ENCODE data around the gene ZC3H7A. TPM values are rescaled to one million over a fixed set of nuclear protein-coding genes. Genes with fewer than 3 reads are reported as not detected.
A peak's percentile ranks its signal among the peaks of the same experiment; 100 is the strongest.
"Not testable (repeated sequence)": the region's sequence is repeated elsewhere in the genome, so short reads cannot be mapped to it uniquely, and the experiment has no call there.

Gene ZC3H7A
- total RNA-seq, 2 donors from 2014 or later, result 67.6 to 144 TPM

DNA sequence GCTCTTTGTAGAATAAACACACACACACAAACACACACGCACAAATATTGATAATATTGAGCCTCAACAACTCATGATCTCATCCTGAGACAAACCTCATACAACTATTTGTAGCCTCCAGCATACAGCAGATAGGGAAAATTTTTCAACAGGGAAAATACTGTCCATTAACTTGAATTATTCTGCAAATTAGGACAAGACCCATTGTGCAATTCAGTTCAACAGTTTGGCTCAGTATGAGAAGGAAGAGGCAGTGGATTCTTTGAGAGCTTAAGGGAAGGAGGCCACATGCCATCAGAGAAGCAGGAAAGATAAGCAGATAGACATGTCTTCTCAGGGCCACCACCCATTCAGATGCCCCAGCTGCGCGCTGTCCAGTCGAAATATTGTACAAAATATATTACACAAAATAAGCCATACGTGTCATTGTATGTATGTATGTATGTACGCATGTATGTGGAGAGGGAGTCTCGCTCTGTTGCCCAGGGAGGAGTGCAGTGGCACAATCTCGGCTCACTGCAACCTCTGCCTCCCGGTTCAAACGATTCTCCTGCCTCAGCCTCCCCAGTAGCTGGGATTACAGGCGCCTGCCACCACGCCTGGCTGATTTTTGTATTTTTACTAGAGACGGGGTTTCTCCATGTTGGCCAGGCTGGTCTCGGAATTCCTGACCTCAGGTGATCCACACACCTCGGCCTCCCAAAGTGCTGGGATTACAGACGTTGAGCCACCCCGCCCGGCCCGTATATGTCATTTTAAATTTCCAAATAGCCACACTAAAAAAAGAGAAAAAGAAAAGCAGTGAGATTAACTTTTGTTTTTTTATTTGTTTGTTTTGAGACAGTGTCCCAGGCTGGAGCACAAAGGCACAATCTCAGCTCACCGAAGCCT, 1.8 kb downstream of the ZC3H7A start:
- peaks cover 50% of the 10 kb centered on the region for H3K36me3 Mint-ChIP-seq (ENCODE audit: low read depth)
- no peaks in the 10 kb centered on the region for H3K27me3 Mint-ChIP-seq
- H3K27ac Mint-ChIP-seq, result peak overlapping the region; percentile 78

DNA sequence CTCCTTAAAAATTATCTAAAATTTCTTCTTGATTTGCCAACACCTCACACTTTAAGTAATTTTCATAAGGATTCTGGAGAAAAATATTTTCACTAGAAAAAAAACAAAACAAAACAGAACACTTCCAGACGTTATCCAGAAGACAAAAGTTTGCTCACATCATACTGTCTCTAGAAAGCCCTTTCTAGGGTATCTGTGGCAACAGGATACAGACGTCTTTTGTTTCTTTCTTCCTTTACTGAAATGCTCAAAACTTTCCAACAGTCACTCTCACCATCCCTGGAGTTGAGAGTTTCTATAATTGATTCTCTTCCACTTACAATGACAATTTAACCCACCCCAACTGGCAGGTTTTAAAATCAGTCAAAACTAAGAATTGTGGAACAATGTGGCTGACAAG, 2.6 kb downstream of the ZC3H7A start:
- no peak for ATAC-seq (replicated peaks)
- Mint-ChIP-seq H3K36me3 (ENCODE audit: low read depth) (peaks cover 53% of the 10 kb centered on the region), H3K4me1 (peaks cover 54% of the 10 kb centered on the region)

More for the DNA sequence above, 1.8 kb downstream of the ZC3H7A start:
- ATAC-seq (replicated peaks), result no peak
- H3K9me3 Mint-ChIP-seq, result no peaks in the 10 kb centered on the region
- H3K4me3 Mint-ChIP-seq, result peak overlapping the region; percentile 93
- H3K4me1 Mint-ChIP-seq, result peaks cover 59% of the 10 kb centered on the region

DNA sequence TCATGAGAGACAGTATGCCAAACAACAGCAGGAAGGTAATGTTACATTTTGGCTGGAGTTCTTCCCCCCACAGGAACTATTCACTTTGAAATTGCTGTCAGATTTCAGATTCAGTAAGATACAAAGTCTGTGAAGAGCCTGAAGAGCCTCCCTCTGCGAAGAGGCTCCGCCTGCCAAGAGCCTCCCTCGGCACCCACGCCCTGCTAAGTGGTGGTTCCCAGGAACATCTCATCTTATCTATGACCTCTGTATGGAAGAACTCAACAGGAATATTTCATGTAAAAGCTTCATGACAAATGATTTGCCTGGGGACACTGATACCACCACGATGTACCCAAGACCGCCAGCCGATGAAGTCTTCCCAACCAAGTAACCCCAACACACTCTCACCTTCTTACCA, 3.2 kb downstream of the ZC3H7A start:
- H3K4me1 Mint-ChIP-seq, result peaks cover 49% of the 10 kb centered on the region
- peak overlapping the region; percentile 78 for H3K27ac Mint-ChIP-seq
- H3K4me3 Mint-ChIP-seq, result peak overlapping the region; percentile 93
- H3K36me3 Mint-ChIP-seq (ENCODE audit: low read depth), result peaks cover 53% of the 10 kb centered on the region
- ATAC-seq (replicated peaks), result no peak
- no peaks in the 10 kb centered on the region for H3K27me3 Mint-ChIP-seq
- no peaks in the 10 kb centered on the region for H3K9me3 Mint-ChIP-seq

More for the DNA sequence above, 2.6 kb downstream of the ZC3H7A start:
- peak overlapping the region; percentile 93 for H3K4me3 Mint-ChIP-seq
- H3K27me3 Mint-ChIP-seq, result no peaks in the 10 kb centered on the region
- H3K27ac Mint-ChIP-seq, result peak overlapping the region; percentile 78
- H3K9me3 Mint-ChIP-seq, result no peaks in the 10 kb centered on the region

DNA sequence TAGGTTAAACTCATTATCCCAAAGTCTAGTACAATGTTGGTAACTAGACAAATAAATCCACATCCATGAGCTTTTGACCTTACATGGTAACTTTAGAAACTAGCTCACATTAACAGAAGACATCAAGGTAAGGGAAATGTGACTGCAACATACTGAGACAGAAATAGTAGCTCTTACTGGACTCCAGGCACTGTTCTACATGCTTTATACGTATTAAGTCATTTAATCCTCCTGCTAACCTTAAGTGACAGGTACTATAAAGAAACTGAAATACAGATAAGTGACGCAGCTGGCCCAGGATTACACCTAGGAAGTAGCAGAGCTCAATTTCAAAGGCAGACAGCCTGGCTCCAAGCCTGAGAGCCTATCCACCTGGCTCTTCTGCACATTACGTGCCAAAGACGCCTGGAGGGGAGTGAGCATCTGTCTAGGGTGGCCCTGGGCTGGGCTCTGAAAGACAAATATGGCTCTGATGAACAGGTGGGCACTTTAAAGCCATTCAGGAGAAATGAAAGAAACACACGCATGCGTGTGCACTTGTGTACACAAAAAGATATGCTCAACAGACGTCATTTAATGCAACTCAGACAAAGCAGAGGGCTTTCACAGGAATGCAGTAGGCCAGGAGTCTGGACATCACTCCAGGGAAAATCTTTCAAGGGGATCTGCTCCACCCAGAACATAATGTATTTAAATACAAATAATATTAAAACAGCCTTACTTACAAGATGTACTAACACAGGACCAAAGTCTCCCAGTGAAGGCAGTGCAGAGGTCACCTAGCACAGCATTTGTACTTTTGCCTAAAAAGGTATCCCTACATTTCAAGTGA, 4.4 kb downstream of the ZC3H7A start:
- Mint-ChIP-seq H3K9me3 (no peaks in the 10 kb centered on the region), H3K4me3 (peak overlapping the region; percentile 93), H3K4me1 (peaks cover 46% of the 10 kb centered on the region), H3K27me3 (no peaks in the 10 kb centered on the region), H3K36me3 (ENCODE audit: low read depth) (peaks cover 59% of the 10 kb centered on the region), H3K27ac (peak overlapping the region; percentile 78)
- no peak for ATAC-seq (replicated peaks)

DNA sequence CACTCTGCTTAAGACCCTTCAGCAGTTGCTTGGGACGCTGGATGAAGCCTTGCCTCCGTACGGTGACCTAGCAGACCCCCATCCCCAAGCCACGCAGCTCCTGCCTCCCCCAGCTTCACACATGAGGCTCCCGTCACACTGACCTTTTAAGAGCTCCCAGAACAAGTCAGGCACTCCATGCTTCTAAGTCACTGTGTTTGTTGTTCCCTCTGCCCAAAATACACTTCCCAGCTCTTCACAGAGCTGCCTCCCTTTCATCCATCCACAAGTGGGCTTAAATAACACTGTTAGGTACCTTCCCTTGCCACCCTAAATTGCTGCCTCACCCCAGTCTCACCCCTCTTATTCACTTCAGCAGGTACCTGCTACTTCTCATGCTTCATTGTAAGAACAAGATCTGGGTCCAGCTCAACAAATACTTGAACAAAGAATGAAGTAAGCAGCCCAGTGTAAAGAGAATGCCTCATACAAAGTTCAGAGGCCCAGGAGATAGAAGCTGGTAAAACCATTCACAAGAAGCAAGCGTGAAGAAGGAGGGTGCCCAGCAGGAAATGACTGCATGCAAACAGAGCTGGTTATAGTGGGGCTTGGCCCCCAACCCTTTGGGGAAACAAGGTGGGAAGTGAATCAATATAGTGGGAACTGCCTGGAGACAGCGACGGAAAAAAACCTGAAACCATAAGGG, 5.8 kb downstream of the ZC3H7A start:
- peak overlapping the region; percentile 93 for H3K4me3 Mint-ChIP-seq
- peaks cover 59% of the 10 kb centered on the region for H3K4me1 Mint-ChIP-seq
- H3K36me3 Mint-ChIP-seq (ENCODE audit: low read depth), result peaks cover 63% of the 10 kb centered on the region
- no peaks in the 10 kb centered on the region for H3K9me3 Mint-ChIP-seq
- H3K27me3 Mint-ChIP-seq, result no peaks in the 10 kb centered on the region
- peak overlapping the region; percentile 78 for H3K27ac Mint-ChIP-seq
- peak; percentile 28 for ATAC-seq (replicated peaks)

DNA sequence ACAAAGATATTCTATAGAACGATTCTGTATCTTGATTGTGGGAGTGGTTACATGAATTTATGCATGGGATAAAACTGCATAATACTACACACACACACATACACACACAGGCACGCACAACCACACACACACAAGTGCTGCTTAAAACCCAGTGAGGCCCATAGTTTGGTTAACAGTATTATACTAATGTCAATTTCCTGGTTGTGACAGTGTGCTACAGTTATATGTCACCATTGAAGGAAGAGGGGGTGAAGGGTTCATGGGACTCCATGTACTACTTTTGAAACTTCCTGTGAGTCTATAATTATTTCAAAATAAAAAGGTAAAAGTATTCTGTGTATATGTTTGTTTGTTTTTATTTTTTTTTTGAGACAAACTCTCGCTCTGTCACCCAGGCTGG, 8.1 kb downstream of the ZC3H7A start:
- Mint-ChIP-seq H3K4me3 (peak overlapping the region; percentile 27), H3K9me3 (no peaks in the 10 kb centered on the region), H3K27ac (peak overlapping the region; percentile 36), H3K36me3 (ENCODE audit: low read depth) (peaks cover 39% of the 10 kb centered on the region), H3K4me1 (peaks cover 52% of the 10 kb centered on the region), H3K27me3 (no peaks in the 10 kb centered on the region)
- ATAC-seq (replicated peaks), result peak; percentile 18

DNA sequence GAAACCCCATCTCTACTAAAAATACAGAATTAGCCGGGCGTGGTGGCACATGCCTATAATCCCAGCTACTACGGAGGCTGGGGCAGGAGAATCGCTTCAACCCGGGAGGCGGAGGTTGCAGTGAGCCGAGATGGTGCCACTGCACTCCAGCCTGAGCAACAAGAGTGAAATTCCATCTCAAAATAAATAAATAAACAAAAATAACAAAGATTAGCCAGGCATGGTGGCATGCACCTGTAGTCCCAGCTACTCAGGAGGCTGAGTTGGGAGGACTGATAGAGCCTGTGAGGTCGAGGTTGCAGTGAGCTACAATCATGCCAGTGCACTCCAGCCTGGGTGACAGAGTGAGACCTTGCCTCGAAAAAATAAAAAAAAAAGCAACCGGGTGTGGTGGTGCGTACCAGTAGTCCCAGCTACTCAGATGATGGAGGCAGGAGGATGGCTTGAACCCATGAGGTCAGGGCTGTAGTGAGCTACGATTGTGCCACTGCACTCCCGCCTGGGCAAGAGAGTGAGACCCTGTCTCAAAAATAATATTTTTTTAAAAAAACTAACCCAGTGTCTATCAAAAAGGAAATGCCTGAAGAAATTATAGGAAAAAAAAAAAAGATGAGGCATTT, 12.0 kb downstream of the ZC3H7A start:
- H3K4me3 Mint-ChIP-seq, result peak overlapping the region; percentile 97
- not testable (repeated sequence) for ATAC-seq (replicated peaks)

DNA sequence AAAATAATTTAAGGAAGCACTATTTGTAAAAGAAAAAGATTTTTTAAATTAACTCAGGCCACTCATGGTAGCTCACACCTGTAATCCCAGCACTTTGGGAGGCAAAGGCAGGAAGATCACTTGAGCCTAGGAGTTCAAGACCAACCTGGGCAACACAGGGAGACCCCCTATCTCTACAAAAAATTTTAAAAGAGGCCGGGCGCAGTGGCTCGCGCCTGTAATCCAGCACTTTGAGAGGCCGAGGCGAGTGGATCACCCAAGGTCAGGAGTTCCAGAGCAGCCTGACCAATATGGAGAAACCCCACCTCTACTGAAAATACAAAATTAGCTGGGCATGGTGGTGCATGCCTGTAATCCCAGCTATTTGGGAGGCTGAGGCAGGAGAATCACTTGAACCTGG, 12.7 kb downstream of the ZC3H7A start:
- not testable (repeated sequence) for ATAC-seq (replicated peaks); H3K9me3 Mint-ChIP-seq; H3K27me3 Mint-ChIP-seq
- Mint-ChIP-seq H3K4me1 (peaks cover 48% of the 10 kb centered on the region), H3K27ac (peak overlapping the region; percentile 100), H3K4me3 (peak overlapping the region; percentile 97), H3K36me3 (ENCODE audit: low read depth) (peaks cover 53% of the 10 kb centered on the region)

More for the DNA sequence above, 12.0 kb downstream of the ZC3H7A start:
- not testable (repeated sequence) for H3K27me3 Mint-ChIP-seq, H3K9me3 Mint-ChIP-seq
- Mint-ChIP-seq H3K27ac (peak overlapping the region; percentile 87), H3K4me1 (peaks cover 49% of the 10 kb centered on the region), H3K36me3 (ENCODE audit: low read depth) (peaks cover 47% of the 10 kb centered on the region)

DNA sequence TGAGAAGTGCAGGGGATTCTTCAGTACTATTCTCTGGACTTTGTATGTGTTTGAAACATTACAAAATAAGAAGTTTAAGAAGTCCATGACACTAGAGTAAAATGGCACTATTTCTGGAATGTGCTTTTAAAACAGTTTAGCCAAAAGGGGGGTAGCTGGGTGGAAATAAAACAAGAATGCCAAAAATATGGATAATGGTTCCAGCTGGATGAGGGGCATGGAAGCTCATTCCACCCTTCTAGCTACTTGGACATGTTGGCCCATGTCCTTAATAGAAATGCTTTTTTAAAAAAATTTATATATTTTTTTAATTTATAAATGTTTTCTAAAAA, 13.1 kb downstream of the ZC3H7A start:
- Mint-ChIP-seq H3K27ac (peak overlapping the region; percentile 100), H3K9me3 (no peaks in the 10 kb centered on the region), H3K4me3 (peak overlapping the region; percentile 97), H3K36me3 (ENCODE audit: low read depth) (peaks cover 57% of the 10 kb centered on the region), H3K27me3 (no peaks in the 10 kb centered on the region), H3K4me1 (peaks cover 48% of the 10 kb centered on the region)
- no peak for ATAC-seq (replicated peaks)

DNA sequence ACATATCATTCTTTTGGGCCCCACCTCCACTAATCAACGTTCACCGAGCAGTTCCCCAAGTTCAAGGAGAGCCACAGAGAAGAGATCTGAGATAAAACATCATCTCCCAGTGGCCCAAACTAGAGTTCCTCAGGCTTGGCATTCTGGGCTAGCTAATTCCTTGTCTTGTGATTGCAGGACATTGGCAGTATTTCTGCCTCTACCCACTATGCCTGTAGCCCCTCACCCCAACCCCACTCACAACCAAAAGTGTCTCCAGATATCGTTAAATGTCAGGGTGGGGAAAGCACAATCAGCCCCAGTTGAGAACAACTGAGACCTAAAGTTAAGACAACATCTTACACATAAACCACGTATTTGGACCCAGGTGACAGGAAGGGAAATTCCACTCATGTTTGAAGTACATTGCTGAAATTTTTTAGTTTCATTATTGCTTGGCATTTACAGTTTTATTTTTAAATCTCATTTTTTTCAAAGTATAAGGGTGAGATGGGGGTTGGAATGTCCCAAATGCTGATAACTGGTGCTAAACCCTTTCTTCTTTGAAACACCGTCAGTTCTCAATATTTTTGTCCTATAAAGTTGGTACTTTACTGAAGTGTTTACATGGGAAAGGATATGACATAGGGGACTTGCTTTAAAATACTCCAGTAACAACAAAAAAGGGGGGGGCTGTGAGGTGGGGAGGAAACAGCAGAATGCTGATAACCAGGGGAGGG, 13.6 kb downstream of the ZC3H7A start:
- H3K27me3 Mint-ChIP-seq, result no peaks in the 10 kb centered on the region
- H3K4me1 Mint-ChIP-seq, result peaks cover 47% of the 10 kb centered on the region
- H3K9me3 Mint-ChIP-seq, result no peaks in the 10 kb centered on the region
- H3K27ac Mint-ChIP-seq, result peak overlapping the region; percentile 100
- ATAC-seq (replicated peaks), result peak; percentile 83
- peaks cover 62% of the 10 kb centered on the region for H3K36me3 Mint-ChIP-seq (ENCODE audit: low read depth)
- peak overlapping the region; percentile 97 for H3K4me3 Mint-ChIP-seq

DNA sequence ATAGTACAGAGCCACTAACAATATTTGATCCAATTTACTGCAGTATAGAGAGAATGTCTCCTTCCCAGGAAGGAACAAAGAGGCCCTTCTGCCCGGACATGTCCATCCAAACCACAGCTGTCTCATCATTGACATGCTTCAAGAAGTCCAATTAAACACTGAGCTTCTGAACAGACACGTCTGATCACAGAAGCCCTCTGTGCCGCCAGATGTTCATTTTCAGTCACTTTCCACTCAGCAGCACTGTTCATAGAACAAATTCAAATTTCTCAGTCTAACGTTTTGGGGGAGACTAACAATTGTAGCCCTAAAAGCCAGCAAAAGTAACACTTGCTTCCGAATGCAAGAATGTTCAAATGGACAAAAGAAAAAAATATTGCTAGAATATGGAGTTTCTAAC, 15.3 kb downstream of the ZC3H7A start:
- peak overlapping the region; percentile 97 for H3K4me3 Mint-ChIP-seq
- H3K9me3 Mint-ChIP-seq, result no peaks in the 10 kb centered on the region
- no peaks in the 10 kb centered on the region for H3K27me3 Mint-ChIP-seq
- ATAC-seq (replicated peaks), result no peak
- H3K36me3 Mint-ChIP-seq (ENCODE audit: low read depth), result peaks cover 68% of the 10 kb centered on the region
- H3K4me1 Mint-ChIP-seq, result peaks cover 34% of the 10 kb centered on the region
- H3K27ac Mint-ChIP-seq, result peak overlapping the region; percentile 100

DNA sequence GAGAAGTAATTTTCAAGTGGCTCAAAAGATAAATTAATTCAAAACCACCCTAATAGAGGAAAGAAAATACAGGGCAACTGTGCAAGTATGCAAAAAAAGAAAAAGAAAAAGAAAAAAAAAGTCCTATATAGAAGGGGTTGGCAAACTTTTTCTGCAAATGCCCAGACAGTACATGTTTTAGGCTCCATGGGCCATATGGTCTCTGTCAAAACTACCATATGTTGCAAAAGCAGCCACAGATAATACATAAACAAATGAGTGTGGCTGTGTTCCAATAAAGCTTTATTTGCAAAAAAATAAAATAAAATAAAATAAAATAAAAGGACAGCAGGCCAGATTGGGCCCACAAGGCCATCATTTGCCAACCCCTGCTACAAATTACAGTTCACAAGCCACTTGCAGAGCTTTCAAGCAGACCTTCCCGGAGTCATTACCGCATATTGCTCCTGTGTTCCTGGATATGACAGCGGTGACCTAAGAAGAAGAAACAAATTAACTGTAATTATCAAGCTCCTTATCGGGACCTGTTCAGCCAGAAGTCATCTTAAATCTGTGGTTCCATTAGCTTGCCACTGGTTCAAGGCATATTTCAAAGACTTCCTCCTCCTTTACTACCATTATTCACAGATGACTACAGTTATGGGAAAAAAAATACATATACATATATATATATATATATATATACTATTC, 15.9 kb downstream of the ZC3H7A start:
- H3K9me3 Mint-ChIP-seq, result no peaks in the 10 kb centered on the region
- peak overlapping the region; percentile 97 for H3K4me3 Mint-ChIP-seq

DNA sequence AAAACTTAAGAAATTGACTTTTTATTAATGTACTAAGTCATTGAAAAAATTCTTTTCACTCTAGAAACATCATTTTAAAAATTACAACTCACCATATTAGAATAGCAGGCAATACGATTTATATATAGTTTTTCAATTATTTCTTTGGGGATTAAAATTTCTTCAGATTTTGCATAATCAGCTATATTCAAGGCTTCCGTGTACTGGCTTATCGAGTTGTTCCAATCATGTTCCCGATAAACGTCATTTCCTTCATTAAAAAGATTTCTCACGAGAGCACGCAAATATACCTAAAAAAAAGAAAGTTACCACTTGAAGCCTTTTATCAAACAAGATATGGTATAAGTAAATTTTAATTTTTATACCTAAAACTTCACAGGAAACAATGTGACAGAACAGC, 18.0 kb downstream of the ZC3H7A start:
- H3K36me3 Mint-ChIP-seq (ENCODE audit: low read depth), result peaks cover 95% of the 10 kb centered on the region
- H3K9me3 Mint-ChIP-seq, result no peaks in the 10 kb centered on the region
- no peaks in the 10 kb centered on the region for H3K27me3 Mint-ChIP-seq
- H3K27ac Mint-ChIP-seq, result no peak overlapping the region
- H3K4me1 Mint-ChIP-seq, result peaks cover 26% of the 10 kb centered on the region
- H3K4me3 Mint-ChIP-seq, result no peak overlapping the region
- no peak for ATAC-seq (replicated peaks)

More for the DNA sequence above, 15.9 kb downstream of the ZC3H7A start:
- no peak for ATAC-seq (replicated peaks)
- H3K36me3 Mint-ChIP-seq (ENCODE audit: low read depth), result peaks cover 75% of the 10 kb centered on the region
- H3K27ac Mint-ChIP-seq, result peak overlapping the region; percentile 100
- peaks cover 27% of the 10 kb centered on the region for H3K4me1 Mint-ChIP-seq
- no peaks in the 10 kb centered on the region for H3K27me3 Mint-ChIP-seq
